Common myeloid progenitor, CD34-positive (primary cell): ENCODE data around the gene BICC1.

ENCODE experiments used
- CTCF ChIA-PET: fragments of 350-600 bp; sonication (Branson Sonifier 250); formaldehyde crosslinking; loops from one replicate; lab custom pipeline; 2021; ENCODE audit warnings: antibody characterized with exemption; lab: Charles Lee
- POLR2A ChIA-PET: fragments of 350-600 bp; sonication (Branson Sonifier 250); formaldehyde crosslinking; loops from one replicate; lab custom pipeline; 2021; ENCODE audit warnings: antibody characterized with exemption; lab: Charles Lee
- DNase-seq, 3 donors: peaks; one replicate each; pipeline versions ENCODE4 v3.0.0 to v3.0.0-alpha.2; 2013
- H3K27ac ChIP-seq, 2 experiments: 1 replicate in 1 of 2; 2 replicates in 1 of 2; pipeline ENCODE4 v1.7.0; 2013; ENCODE audit warnings: inconsistent platforms in 2 of 2, low read length in 2 of 2, mild to moderate bottlenecking in 2 of 2, low read depth in 1 of 2, moderate library complexity in 1 of 2; ENCODE audit not compliant: severe bottlenecking in 2 of 2, insufficient read depth in 1 of 2, poor library complexity in 1 of 2
- H3K27me3 ChIP-seq, 5 experiments: replicated peaks in 2 of 5; 1 replicate in 3 of 5; 2 replicates in 2 of 5; pipeline versions ENCODE4 v1.6.1 to v1.7.0; 2013; ENCODE audit warnings: low read length in 4 of 5, mild to moderate bottlenecking in 2 of 5, moderate library complexity in 2 of 5, inconsistent platforms in 1 of 5; ENCODE audit not compliant: insufficient read depth in 5 of 5, control insufficient read depth in 4 of 5
- H3K36me3 ChIP-seq, 4 experiments: 1 replicate in 2 of 4; 2 replicates in 2 of 4; pipeline versions ENCODE4 v1.6.1 to v1.7.0; 2013; ENCODE audit warnings: low read length in 3 of 4, control low read depth in 1 of 4, mild to moderate bottlenecking in 1 of 4; ENCODE audit not compliant: control insufficient read depth in 4 of 4, insufficient read depth in 4 of 4
- H3K4me1 ChIP-seq, 4 experiments: 1 replicate in 3 of 4; 2 replicates in 1 of 4; pipeline versions ENCODE4 v1.6.1 to v1.7.1; 2013; ENCODE audit warnings: low read length in 3 of 4, mild to moderate bottlenecking in 3 of 4, control low read depth in 1 of 4, inconsistent platforms in 1 of 4, moderate library complexity in 1 of 4; ENCODE audit not compliant: control insufficient read depth in 4 of 4, insufficient read depth in 4 of 4; ENCODE audit errors: control extremely low read depth in 1 of 4
- H3K4me3 ChIP-seq, 7 experiments: 1 replicate in 4 of 7; 2 replicates in 3 of 7; pipeline versions ENCODE4 v1.5.1 to v1.7.0; 2013; ENCODE audit warnings: mild to moderate bottlenecking in 7 of 7, low read length in 6 of 7, moderate library complexity in 6 of 7, inconsistent platforms in 2 of 7, low read depth in 2 of 7, control low read depth in 1 of 7; ENCODE audit not compliant: insufficient read depth in 4 of 7, control insufficient read depth in 1 of 7; ENCODE audit errors: extremely low read depth in 1 of 7
- H3K9me3 ChIP-seq, 5 experiments: 1 replicate in 4 of 5; 2 replicates in 1 of 5; pipeline versions ENCODE4 v1.6.1 to v1.7.1; 2013; ENCODE audit warnings: low read length in 4 of 5, mild to moderate bottlenecking in 2 of 5, inconsistent platforms in 1 of 5, low read depth in 1 of 5, moderate library complexity in 1 of 5; ENCODE audit not compliant: control insufficient read depth in 4 of 5, insufficient read depth in 2 of 5; ENCODE audit errors: control extremely low read depth in 1 of 5
- WGBS: methylation state at CpG from one replicate; pipeline ENCODE4 v1.1.5; 2013; ENCODE audit not compliant: insufficient coverage; 5-methylcytosine and 5-hydroxymethylcytosine counted together

Gene BICC1

DNA sequence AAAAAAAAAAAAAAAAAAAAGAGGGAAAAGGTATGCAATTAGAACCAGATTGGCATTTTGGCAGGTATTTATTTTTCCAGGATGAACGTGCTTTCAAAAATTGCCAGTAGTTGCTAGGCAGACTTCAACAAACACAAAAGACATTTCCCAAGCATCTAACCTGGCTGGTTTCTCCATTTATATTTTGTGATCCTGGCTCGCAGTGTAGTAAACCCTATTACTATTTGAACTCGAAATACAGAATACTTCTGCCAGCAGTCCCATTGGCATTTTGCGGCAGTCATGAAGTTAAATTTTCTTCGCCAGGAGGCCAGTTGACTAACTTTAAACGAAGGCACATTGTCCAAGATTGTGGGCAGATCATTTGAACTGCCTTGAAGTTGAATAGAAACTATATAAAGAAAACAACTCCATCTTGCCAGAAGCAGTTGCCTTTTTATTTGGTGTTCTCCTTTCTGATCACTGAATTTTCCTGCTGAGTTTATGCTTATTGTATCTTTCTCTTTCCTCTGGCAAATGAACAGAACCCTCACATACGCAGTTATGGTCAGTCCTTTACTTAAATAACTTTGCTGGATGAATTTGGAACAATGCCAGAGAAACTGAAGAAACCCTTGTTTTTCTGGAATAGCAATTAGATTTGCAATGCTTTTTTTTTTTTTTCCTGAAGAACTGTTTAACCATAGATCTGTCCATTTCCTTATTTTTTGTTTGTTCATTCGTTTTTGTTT, 132.9 kb downstream of the BICC1 start:
- DNase-seq: no peak
- H3K36me3 ChIP-seq: no peaks in the 10 kb centered on the region
- no peaks in the 10 kb centered on the region for H3K9me3 ChIP-seq
- ChIA-PET POLR2A (no interaction called here), CTCF (interaction anchor here (1.1 kb wide), 1 partner anchor 12 kb away, joined by 3 read pairs; no protein-coding TSS in a partner anchor)
- H3K27me3 ChIP-seq: no peaks in the 10 kb centered on the region
- no peak overlapping the region for H3K4me3 ChIP-seq
- no peak overlapping the region for H3K27ac ChIP-seq
- H3K4me1 ChIP-seq: peaks cover 2 to 17% (median 8%) of the 10 kb centered on the region in 4 experiments
- WGBS: 97% methylated on average over 4 of the region's 8 CpGs

DNA sequence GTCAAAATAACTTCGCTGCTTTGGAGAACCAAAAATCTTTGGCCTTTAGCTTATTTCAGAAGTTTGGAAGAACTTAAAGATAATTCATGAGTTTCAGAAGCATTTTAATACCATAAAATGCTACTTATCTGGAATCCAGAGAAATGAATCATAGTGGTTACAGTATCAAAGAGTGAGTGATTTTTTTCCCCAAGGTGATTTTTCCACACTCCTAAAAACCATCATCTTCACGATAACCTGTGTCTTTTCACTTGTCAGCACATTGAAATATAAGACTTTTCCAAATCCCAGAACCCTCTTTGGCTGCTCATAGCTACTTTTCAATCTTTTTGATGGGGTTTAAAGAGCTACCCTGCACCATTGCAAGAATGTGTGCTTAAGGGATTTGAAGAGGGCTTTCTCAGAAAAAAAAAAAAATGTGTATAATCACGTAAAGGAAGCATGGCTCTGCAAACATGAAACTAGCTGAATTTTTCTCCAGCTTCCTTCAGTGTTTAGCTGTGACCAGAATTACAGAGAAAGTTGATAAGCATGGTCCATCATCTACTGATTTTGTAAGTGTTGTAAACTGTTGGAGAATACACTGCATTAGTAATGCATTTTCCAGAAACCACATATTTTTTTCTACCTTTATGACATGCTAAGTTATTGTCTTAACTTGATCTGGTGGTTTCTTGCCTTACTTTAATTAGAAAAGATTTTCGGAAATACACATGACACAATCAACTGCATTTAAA, 134.9 kb downstream of the BICC1 start:
- 100% methylated on average over 2 of the region's 4 CpGs for WGBS
- Histone ChIP-seq H3K4me3 (no peak overlapping the region), H3K27ac (no peak overlapping the region), H3K9me3 (no peaks in the 10 kb centered on the region), H3K27me3 (no peaks in the 10 kb centered on the region), H3K4me1 (peaks cover 2 to 8% (median 5%) of the 10 kb centered on the region in 4 experiments), H3K36me3 (no peaks in the 10 kb centered on the region)
- no peak for DNase-seq
- CTCF ChIA-PET: interaction anchor here (0.6 kb wide), 1 partner anchor 650 kb away, joined by 3 read pairs; no protein-coding TSS in a partner anchor
- POLR2A ChIA-PET: no interaction called here

DNA sequence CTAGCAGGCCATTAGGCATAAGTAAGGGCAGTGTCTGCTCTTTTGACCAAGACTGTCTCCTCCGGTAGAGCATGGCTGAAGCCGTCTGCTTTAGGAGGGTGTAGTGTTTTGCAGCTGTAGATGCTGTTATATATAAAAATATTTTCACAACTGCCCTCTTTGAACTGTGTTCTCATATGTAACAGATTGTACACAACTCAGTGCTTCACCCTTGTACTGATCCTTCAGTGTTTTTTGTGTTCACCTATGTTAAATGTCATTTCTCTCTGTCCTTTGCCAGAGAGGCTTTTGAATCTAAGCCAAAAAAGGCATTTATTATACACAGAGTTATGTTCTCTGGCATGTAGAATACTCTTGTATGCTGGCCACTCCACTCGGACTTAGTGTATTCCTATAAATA, 135.5 kb downstream of the BICC1 start:
- CTCF ChIA-PET: no interaction called here
- Histone ChIP-seq H3K27me3 (no peaks in the 10 kb centered on the region), H3K27ac (no peak overlapping the region), H3K4me1 (peaks cover 2 to 8% (median 5%) of the 10 kb centered on the region in 4 experiments), H3K4me3 (no peak overlapping the region), H3K9me3 (no peaks in the 10 kb centered on the region), H3K36me3 (no peaks in the 10 kb centered on the region)
- no CpG with 5 or more reads among the region's 3 CpGs for WGBS
- no peak for DNase-seq
- POLR2A ChIA-PET: no interaction called here

DNA sequence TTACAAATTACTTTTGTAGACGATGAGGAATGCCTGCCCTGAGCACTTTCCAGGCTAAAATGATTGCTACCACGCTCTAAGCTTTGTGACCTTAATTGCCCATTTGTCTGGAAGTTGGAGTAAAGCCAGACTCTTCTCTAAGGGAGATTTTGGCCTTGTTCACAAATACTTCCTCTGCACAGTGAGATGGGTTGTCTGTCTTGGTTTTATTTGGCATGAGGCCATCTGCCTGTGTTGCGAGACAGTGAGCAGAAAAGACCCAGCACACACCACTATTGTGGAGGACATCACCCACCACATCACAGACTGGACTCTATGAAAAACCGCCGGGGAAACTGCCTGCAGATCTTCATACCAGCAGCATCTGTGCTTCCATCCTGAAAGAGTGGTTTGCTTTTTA, 138.4 kb downstream of the BICC1 start:
- WGBS: 45% methylated on average over 2 of the region's 5 CpGs
- no peaks in the 10 kb centered on the region for H3K27me3 ChIP-seq
- peaks cover 0 to 5% (median 0%) of the 10 kb centered on the region in 4 experiments for H3K4me1 ChIP-seq
- ChIA-PET CTCF (no interaction called here), POLR2A (no interaction called here)
- no peak overlapping the region for H3K4me3 ChIP-seq
- no peak overlapping the region for H3K27ac ChIP-seq
- H3K9me3 ChIP-seq: no peaks in the 10 kb centered on the region
- no peaks in the 10 kb centered on the region for H3K36me3 ChIP-seq
- DNase-seq: peak in 2 of 3 donors; percentile 45 to 62

DNA sequence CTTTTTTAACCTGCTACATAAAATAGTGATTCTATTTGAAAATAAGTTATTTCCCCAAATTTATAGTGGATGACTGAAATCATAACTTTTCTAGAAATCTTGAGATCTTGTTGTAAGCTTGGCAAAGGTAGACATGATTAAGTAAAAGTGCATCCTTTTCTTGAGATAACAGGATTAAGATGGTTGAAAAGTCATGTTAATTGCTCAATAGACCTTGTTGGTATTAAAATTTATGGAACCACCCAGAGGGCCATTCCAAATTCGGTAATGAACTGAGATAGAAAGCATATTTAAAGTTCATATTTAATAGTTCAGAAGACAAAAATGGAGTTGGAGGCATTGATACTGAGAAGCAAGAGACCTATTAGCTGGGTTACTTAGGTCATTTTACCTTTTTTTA, 139.1 kb downstream of the BICC1 start:
- ChIA-PET CTCF (no interaction called here), POLR2A (no interaction called here)
- WGBS: no CpG with 5 or more reads among the region's 1 CpG
- H3K9me3 ChIP-seq: no peaks in the 10 kb centered on the region
- no peak for DNase-seq
- H3K27me3 ChIP-seq: no peaks in the 10 kb centered on the region
- H3K4me1 ChIP-seq: peaks cover 0 to 5% (median 0%) of the 10 kb centered on the region in 4 experiments
- H3K27ac ChIP-seq: no peak overlapping the region
- no peaks in the 10 kb centered on the region for H3K36me3 ChIP-seq
- H3K4me3 ChIP-seq: no peak overlapping the region

DNA sequence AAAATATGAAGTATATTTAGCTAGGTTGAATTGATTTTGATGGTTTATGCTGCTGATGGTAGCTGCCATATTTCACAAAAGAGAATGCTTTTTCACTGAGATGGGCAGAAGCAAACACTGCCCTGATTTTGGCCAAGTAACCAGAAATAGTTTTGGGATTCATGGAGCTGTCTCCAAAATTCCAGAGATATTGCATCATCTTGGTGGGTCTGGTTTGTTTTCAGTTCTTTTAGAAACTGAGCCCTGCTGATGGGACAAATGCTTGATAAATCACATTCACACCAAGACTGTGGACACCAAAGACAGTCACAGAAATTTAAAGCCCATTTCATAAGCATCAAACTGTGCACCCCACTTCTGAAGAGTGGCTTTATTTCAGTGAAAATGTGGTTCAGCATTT, 140.5 kb downstream of the BICC1 start:
- H3K4me1 ChIP-seq: peaks cover 0 to 5% (median 0%) of the 10 kb centered on the region in 4 experiments
- no peaks in the 10 kb centered on the region for H3K9me3 ChIP-seq
- H3K36me3 ChIP-seq: no peaks in the 10 kb centered on the region
- H3K4me3 ChIP-seq: no peak overlapping the region
- no peaks in the 10 kb centered on the region for H3K27me3 ChIP-seq
- ChIA-PET CTCF (no interaction called here), POLR2A (no interaction called here)
- no peak overlapping the region for H3K27ac ChIP-seq
- DNase-seq: no peak
